ENCODE data around the gene ACSBG1.

- TF ChIP-seq CTCF (conservative IDR thresholded peaks at IDR 0.05 in 1 of 2, IDR thresholded peaks at IDR 0.05 in 1 of 2; ENCODE audit: low read depth in 1 of 2, low read length in 2 of 2) = no peak
- TF ChIP-seq EZH2 (IDR thresholded peaks at IDR 0.05; ENCODE audit: low read length, missing control alignments) = no peak
Measured at GRCh38 chr15:78208341-78208844, 26.0 kb downstream of the ACSBG1 start.

All from fibroblast of lung (primary cell).